ENCODE results near the gene HIRA. TPM values are rescaled to one million over a fixed set of nuclear protein-coding genes. Genes with fewer than 3 reads are reported as not detected.

HIRA gene
- total and polyA plus RNA-seq, 8 donors: 6.4 to 47.2 (median 12.6) TPM

DNA sequence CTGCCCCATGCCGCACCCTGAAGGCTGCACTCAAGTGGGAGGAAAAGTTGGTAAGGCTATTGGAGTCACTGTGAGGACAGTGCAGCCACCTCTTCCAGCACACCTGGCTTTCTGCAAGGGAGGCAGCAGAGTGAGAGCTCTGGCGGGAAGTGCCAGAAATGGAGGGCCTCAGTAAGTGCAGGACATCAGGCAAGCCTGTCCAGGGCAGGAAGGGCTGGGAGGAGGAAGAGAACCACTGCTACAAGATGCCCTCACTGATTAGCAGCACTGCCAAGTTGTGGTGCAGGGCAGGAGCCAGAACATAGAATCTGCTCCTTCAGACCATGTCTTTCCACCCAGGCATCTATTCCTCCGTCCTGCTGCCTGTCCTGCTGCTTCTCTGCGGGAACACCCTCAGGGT is 78.8 kb downstream of the HIRA start:
- intact Hi-C loops (cut with DNase I; ENCODE audit: low total_unique reads): no loop called here
- H3K27me3 ChIP-seq: no peaks in the 10 kb centered on the region
- 94 to 97% (median 94%) methylated on average over 4 of the region's 4 CpGs for WGBS, 5 donors
- TF ChIP-seq EP300 (IDR thresholded peaks at IDR 0.05) (no peak), POLR2A (IDR thresholded peaks at IDR 0.05) (no peak), POLR2AphosphoS5 (IDR thresholded peaks at IDR 0.05) (no peak)
- TF ChIP-seq, protein P1, sequence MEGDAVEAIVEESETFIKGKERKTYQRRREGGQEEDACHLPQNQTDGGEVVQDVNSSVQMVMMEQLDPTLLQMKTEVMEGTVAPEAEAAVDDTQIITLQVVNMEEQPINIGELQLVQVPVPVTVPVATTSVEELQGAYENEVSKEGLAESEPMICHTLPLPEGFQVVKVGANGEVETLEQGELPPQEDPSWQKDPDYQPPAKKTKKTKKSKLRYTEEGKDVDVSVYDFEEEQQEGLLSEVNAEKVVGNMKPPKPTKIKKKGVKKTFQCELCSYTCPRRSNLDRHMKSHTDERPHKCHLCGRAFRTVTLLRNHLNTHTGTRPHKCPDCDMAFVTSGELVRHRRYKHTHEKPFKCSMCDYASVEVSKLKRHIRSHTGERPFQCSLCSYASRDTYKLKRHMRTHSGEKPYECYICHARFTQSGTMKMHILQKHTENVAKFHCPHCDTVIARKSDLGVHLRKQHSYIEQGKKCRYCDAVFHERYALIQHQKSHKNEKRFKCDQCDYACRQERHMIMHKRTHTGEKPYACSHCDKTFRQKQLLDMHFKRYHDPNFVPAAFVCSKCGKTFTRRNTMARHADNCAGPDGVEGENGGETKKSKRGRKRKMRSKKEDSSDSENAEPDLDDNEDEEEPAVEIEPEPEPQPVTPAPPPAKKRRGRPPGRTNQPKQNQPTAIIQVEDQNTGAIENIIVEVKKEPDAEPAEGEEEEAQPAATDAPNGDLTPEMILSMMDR (IDR thresholded peaks at IDR 0.05): no peak
- H3K36me3 ChIP-seq: peaks cover 80 to 100% (median 100%) of the 10 kb centered on the region in 4 donors
- no peaks in the 10 kb centered on the region for H3K4me1 ChIP-seq
- H3K9me3 ChIP-seq: no peaks in the 10 kb centered on the region
- no peak for DNase-seq
- no peak overlapping the region for H3K27ac ChIP-seq
- H3K4me3 ChIP-seq: no peak overlapping the region

DNA sequence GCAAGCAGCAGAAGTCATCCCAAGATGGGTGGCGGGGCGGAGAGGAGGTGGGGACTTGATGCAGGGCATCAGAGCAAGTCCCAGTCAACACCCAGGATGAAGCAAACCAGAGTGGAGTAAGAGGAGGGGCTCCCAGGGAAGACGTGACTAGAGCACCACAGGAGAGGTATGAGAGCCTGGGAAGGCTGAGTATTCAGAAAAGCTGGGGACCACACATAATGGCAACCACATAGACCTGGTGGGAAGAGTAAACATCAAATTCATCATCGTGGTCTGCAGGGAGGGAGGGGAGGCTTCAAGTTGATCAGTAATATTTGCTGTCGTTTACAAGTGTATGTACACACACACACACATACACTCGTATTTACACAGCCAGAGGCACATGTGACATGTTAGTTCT is 79.3 kb downstream of the HIRA start:
- intact Hi-C loops (cut with DNase I; ENCODE audit: low total_unique reads): no loop called here
- H3K4me3 ChIP-seq: no peak overlapping the region
- DNase-seq: no peak
- WGBS, 5 donors: 80 to 91% (median 87%) methylated on average over 6 of the region's 6 CpGs
- TF ChIP-seq POLR2A (IDR thresholded peaks at IDR 0.05): no peak
- no peak for TF ChIP-seq POLR2AphosphoS5 (IDR thresholded peaks at IDR 0.05)
- TF ChIP-seq EP300 (IDR thresholded peaks at IDR 0.05): no peak
- TF ChIP-seq, protein P1 (IDR thresholded peaks at IDR 0.05): no peak
- H3K27ac ChIP-seq: no peak overlapping the region
- H3K36me3 ChIP-seq: peaks cover 80 to 100% (median 100%) of the 10 kb centered on the region in 4 donors
- H3K4me1 ChIP-seq: no peaks in the 10 kb centered on the region
- no peaks in the 10 kb centered on the region for H3K27me3 ChIP-seq
- no peaks in the 10 kb centered on the region for H3K9me3 ChIP-seq

DNA sequence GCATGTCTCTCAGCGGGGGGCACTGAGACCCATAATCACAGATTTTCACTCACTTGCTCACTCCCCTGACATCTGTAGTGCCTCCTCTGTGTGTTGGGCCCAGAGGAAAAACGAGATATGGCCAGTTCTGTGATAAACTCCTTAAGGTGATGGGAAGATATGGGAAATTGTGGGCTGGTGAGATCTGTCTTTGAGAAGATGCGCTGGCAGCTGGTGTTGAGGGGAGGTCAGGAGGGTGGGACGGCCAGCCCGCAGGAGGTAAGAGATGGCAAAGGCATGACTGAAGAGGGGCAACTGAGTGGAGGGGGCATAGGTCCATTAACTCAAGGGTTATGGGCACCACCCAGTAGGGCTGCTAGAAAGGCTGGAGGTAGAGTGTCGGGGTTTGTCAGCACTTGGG is 79.9 kb downstream of the HIRA start:
- Histone ChIP-seq H3K4me1 (no peaks in the 10 kb centered on the region), H3K27ac (no peak overlapping the region), H3K4me3 (no peak overlapping the region), H3K9me3 (no peaks in the 10 kb centered on the region), H3K36me3 (peaks cover 76 to 100% (median 100%) of the 10 kb centered on the region in 4 donors), H3K27me3 (no peaks in the 10 kb centered on the region)
- no peak for DNase-seq
- WGBS, 5 donors: 92 to 97% (median 93%) methylated on average over 6 of the region's 6 CpGs
- TF ChIP-seq POLR2AphosphoS5 (IDR thresholded peaks at IDR 0.05) (no peak), EP300 (IDR thresholded peaks at IDR 0.05) (no peak), POLR2A (IDR thresholded peaks at IDR 0.05) (no peak)
- TF ChIP-seq, protein P1 (IDR thresholded peaks at IDR 0.05): no peak
- intact Hi-C loops (cut with DNase I; ENCODE audit: low total_unique reads): no loop called here

- Histone ChIP-seq H3K4me1 (no peaks in the 10 kb centered on the region), H3K27me3 (no peaks in the 10 kb centered on the region), H3K9me3 (no peaks in the 10 kb centered on the region), H3K36me3 (peaks cover 71 to 100% (median 100%) of the 10 kb centered on the region in 4 donors), H3K27ac (no peak overlapping the region), H3K4me3 (no peak overlapping the region)
- WGBS, 5 donors: 95 to 98% (median 97%) methylated on average over 9 of the region's 9 CpGs
- intact Hi-C loops (cut with DNase I; ENCODE audit: low total_unique reads): no loop called here
- no peak for DNase-seq
- TF ChIP-seq, protein P1 (IDR thresholded peaks at IDR 0.05): no peak
- no peak for TF ChIP-seq EP300 (IDR thresholded peaks at IDR 0.05)
- no peak for TF ChIP-seq POLR2A (IDR thresholded peaks at IDR 0.05)
- no peak for TF ChIP-seq POLR2AphosphoS5 (IDR thresholded peaks at IDR 0.05)
Observed at GRCh38 chr22:19350947-19351346, 80.6 kb downstream of the HIRA start.

Data from stomach (tissue), 9 donors.